ENCODE results near the gene KCNIP1. TPM values are rescaled to one million over a fixed set of nuclear protein-coding genes. Genes with fewer than 3 reads are reported as not detected.

The KCNIP1 gene
- total RNA-seq, 2 experiments from 2014 or later = not detected

- ChIA-PET CTCF (no interaction called here), POLR2A (no interaction called here)
- no peaks in the 10 kb centered on the region for H3K36me3 Mint-ChIP-seq (ENCODE audit: low read depth)
- peaks cover 28% of the 10 kb centered on the region for H3K27me3 Mint-ChIP-seq
- no peak overlapping the region for H3K4me3 Mint-ChIP-seq
- H3K9me3 Mint-ChIP-seq = no peaks in the 10 kb centered on the region
- no peak for DNase-seq
- H3K27ac Mint-ChIP-seq = no peak overlapping the region
- no peaks in the 10 kb centered on the region for H3K4me1 Mint-ChIP-seq
Observed at GRCh38 chr5:170720984-170721383, 217.2 kb downstream of the KCNIP1 start.

GRCh38 chr5:170721681-170722080 is 217.9 kb downstream of the KCNIP1 start:
- CTCF ChIA-PET = no interaction called here

GRCh38 chr5:170722316-170722715 is 218.5 kb downstream of the KCNIP1 start:
- ChIA-PET CTCF (no interaction called here), POLR2A (no interaction called here)
- no peak overlapping the region for H3K27ac Mint-ChIP-seq
- no peak overlapping the region for H3K4me3 Mint-ChIP-seq
- H3K36me3 Mint-ChIP-seq (ENCODE audit: low read depth) = no peaks in the 10 kb centered on the region
- H3K9me3 Mint-ChIP-seq = no peaks in the 10 kb centered on the region
- DNase-seq = no peak
- peaks cover 30% of the 10 kb centered on the region for H3K27me3 Mint-ChIP-seq
- no peaks in the 10 kb centered on the region for H3K4me1 Mint-ChIP-seq

More at GRCh38 chr5:170721681-170722080, 217.9 kb downstream of the KCNIP1 start:
- Mint-ChIP-seq H3K4me1 (no peaks in the 10 kb centered on the region), H3K27ac (no peak overlapping the region), H3K36me3 (ENCODE audit: low read depth) (no peaks in the 10 kb centered on the region), H3K9me3 (no peaks in the 10 kb centered on the region), H3K27me3 (peaks cover 25% of the 10 kb centered on the region), H3K4me3 (no peak overlapping the region)
- no peak for DNase-seq
- POLR2A ChIA-PET = no interaction called here

DNA sequence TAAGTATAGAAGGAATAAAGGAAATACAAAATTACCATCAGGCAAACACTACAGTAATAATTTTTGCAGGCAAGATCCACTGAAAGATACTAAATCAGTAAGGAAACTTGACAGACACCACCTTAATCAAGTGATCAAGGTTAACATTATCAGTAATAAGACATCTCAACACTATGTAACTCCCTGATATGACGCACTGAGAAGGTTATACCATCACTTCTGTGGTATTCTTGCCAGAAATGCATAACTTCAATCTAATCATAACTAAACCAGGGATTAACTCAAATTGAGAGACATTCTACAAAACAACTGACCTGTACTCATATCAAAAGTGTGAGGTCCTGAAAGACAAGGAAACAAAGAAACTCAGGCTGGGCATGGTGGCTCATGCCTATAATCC is 227.2 kb downstream of the KCNIP1 start:
- Mint-ChIP-seq H3K27me3 (peaks cover 12% of the 10 kb centered on the region), H3K4me3 (no peak overlapping the region), H3K4me1 (no peaks in the 10 kb centered on the region), H3K9me3 (no peaks in the 10 kb centered on the region), H3K36me3 (ENCODE audit: low read depth) (no peaks in the 10 kb centered on the region), H3K27ac (no peak overlapping the region)
- ChIA-PET POLR2A (no interaction called here), CTCF (no interaction called here)
- no peak for DNase-seq

- Mint-ChIP-seq H3K4me1 (no peaks in the 10 kb centered on the region), H3K27ac (no peak overlapping the region), H3K36me3 (ENCODE audit: low read depth) (no peaks in the 10 kb centered on the region), H3K27me3 (peaks cover 6% of the 10 kb centered on the region), H3K9me3 (no peaks in the 10 kb centered on the region), H3K4me3 (no peak overlapping the region)
- DNase-seq = no peak
- ChIA-PET CTCF (no interaction called here), POLR2A (no interaction called here)
Observed at GRCh38 chr5:170732685-170733084, 228.9 kb downstream of the KCNIP1 start.

DNA sequence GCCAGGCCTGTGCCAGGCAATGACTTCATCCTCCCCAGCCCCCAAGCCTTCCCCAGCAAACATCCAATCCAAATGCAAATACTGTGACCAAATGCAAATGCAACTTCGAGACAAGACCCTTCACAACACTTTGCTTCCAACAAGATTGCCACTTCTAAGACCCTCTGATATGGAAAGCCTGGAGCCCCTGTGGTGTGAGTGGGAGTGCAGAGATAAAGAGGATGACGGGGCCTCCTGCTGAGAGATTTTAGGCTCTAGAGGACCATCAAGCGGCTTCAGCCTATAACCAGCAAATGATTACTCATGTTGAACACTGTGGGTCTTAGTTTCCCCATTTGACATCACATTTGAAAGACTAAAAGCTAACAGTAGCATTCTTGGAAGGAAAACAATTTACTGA is 233.1 kb downstream of the KCNIP1 start:
- H3K9me3 Mint-ChIP-seq = no peaks in the 10 kb centered on the region
- POLR2A ChIA-PET = no interaction called here
- CTCF ChIA-PET = no interaction called here
- no peaks in the 10 kb centered on the region for H3K4me1 Mint-ChIP-seq
- no peak overlapping the region for H3K27ac Mint-ChIP-seq
- H3K36me3 Mint-ChIP-seq (ENCODE audit: low read depth) = no peaks in the 10 kb centered on the region
- H3K4me3 Mint-ChIP-seq = no peak overlapping the region
- DNase-seq = no peak
- H3K27me3 Mint-ChIP-seq = peaks cover 4% of the 10 kb centered on the region

GRCh38 chr5:170737591-170737990 is 233.8 kb downstream of the KCNIP1 start:
- POLR2A ChIA-PET = no interaction called here
- Mint-ChIP-seq H3K4me3 (no peak overlapping the region), H3K27ac (no peak overlapping the region), H3K9me3 (no peaks in the 10 kb centered on the region), H3K27me3 (peaks cover 4% of the 10 kb centered on the region), H3K4me1 (no peaks in the 10 kb centered on the region), H3K36me3 (ENCODE audit: low read depth) (no peaks in the 10 kb centered on the region)
- no peak for DNase-seq
- CTCF ChIA-PET = no interaction called here

GRCh38 chr5:170738840-170739239 is 235.0 kb downstream of the KCNIP1 start:
- CTCF ChIA-PET = interaction anchor here (0.7 kb wide), 1 partner anchor 387 kb away, joined by 3 read pairs; no protein-coding TSS in a partner anchor
- POLR2A ChIA-PET = no interaction called here
- no peaks in the 10 kb centered on the region for H3K4me1 Mint-ChIP-seq
- no peak overlapping the region for H3K27ac Mint-ChIP-seq
- H3K4me3 Mint-ChIP-seq = no peak overlapping the region
- no peak for DNase-seq
- H3K9me3 Mint-ChIP-seq = no peaks in the 10 kb centered on the region
- H3K36me3 Mint-ChIP-seq (ENCODE audit: low read depth) = no peaks in the 10 kb centered on the region
- H3K27me3 Mint-ChIP-seq = peaks cover 8% of the 10 kb centered on the region

DNA sequence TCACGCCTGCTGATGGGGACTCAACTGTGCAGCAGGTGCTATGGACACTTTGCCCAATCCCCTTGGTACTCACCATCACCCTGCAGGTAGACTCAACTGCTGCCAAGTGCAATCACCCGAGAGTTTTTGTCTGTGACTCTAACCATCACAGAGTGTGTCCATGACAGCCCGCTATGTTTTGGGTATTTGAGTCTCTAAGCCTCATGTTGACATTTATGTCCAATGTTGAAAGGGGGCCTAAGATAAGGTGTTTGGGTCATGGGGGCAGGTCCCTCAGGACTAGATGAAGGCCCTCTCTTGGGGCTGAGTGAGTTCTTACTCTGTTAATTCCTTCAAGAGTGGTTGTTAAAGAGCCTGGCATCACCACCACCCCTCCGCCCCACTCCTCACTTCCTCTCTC is 235.6 kb downstream of the KCNIP1 start:
- Mint-ChIP-seq H3K4me3 (no peak overlapping the region), H3K27ac (no peak overlapping the region), H3K4me1 (no peaks in the 10 kb centered on the region), H3K9me3 (no peaks in the 10 kb centered on the region), H3K27me3 (peaks cover 8% of the 10 kb centered on the region), H3K36me3 (ENCODE audit: low read depth) (no peaks in the 10 kb centered on the region)
- CTCF ChIA-PET = no interaction called here
- no peak for DNase-seq
- POLR2A ChIA-PET = no interaction called here

GRCh38 chr5:170740551-170741205 is 236.9 kb downstream of the KCNIP1 start:
- Mint-ChIP-seq H3K36me3 (ENCODE audit: low read depth) (no peaks in the 10 kb centered on the region), H3K4me3 (no peak overlapping the region), H3K27ac (no peak overlapping the region), H3K4me1 (no peaks in the 10 kb centered on the region), H3K9me3 (no peaks in the 10 kb centered on the region), H3K27me3 (peaks cover 12% of the 10 kb centered on the region)
- ChIA-PET CTCF (interaction anchor here (0.7 kb wide), 2 partner anchors 203 to 597 kb away, joined by 3 to 4 read pairs; no protein-coding TSS in a partner anchor), POLR2A (no interaction called here)
- DNase-seq = no peak

GRCh38 chr5:170741801-170742200 is 238.0 kb downstream of the KCNIP1 start:
- H3K36me3 Mint-ChIP-seq (ENCODE audit: low read depth) = no peaks in the 10 kb centered on the region
- CTCF ChIA-PET = interaction anchor here (0.7 kb wide), 1 partner anchor 88 kb away, joined by 4 read pairs; no protein-coding TSS in a partner anchor
- no peaks in the 10 kb centered on the region for H3K4me1 Mint-ChIP-seq
- POLR2A ChIA-PET = no interaction called here
- no peak for DNase-seq
- H3K27me3 Mint-ChIP-seq = peaks cover 12% of the 10 kb centered on the region
- H3K27ac Mint-ChIP-seq = no peak overlapping the region
- no peak overlapping the region for H3K4me3 Mint-ChIP-seq
- no peaks in the 10 kb centered on the region for H3K9me3 Mint-ChIP-seq

- H3K4me3 Mint-ChIP-seq = no peak overlapping the region
- no peaks in the 10 kb centered on the region for H3K9me3 Mint-ChIP-seq
- peaks cover 12% of the 10 kb centered on the region for H3K27me3 Mint-ChIP-seq
- DNase-seq = no peak
- H3K27ac Mint-ChIP-seq = no peak overlapping the region
- no peaks in the 10 kb centered on the region for H3K36me3 Mint-ChIP-seq (ENCODE audit: low read depth)
- CTCF ChIA-PET = interaction anchor here (1.5 kb wide), 1 partner anchor 48 kb away, joined by 3 read pairs; no protein-coding TSS in a partner anchor
- no peaks in the 10 kb centered on the region for H3K4me1 Mint-ChIP-seq
- POLR2A ChIA-PET = no interaction called here
Observed at GRCh38 chr5:170743876-170744212, 240.0 kb downstream of the KCNIP1 start.

- H3K27ac Mint-ChIP-seq = no peak overlapping the region
- no peaks in the 10 kb centered on the region for H3K36me3 Mint-ChIP-seq (ENCODE audit: low read depth)
- no peaks in the 10 kb centered on the region for H3K9me3 Mint-ChIP-seq
Observed at GRCh38 chr5:170745481-170746071, 241.8 kb downstream of the KCNIP1 start.

More at GRCh38 chr5:170745481-170746071, 241.8 kb downstream of the KCNIP1 start:
- Mint-ChIP-seq H3K4me3 (no peak overlapping the region), H3K27me3 (peaks cover 12% of the 10 kb centered on the region), H3K4me1 (no peaks in the 10 kb centered on the region)
- DNase-seq = no peak
- CTCF ChIA-PET = interaction anchor here (0.6 to 1.4 kb wide), 3 partner anchors 11 to 596 kb away, joined by 3 to 4 read pairs (median 3); no protein-coding TSS in a partner anchor
- POLR2A ChIA-PET = no interaction called here
